ENCODE results near the gene FAM120C.

GRCh38 chrX:54182194-54182863, 725 bp downstream of the FAM120C start:
- no peak for TF ChIP-seq CTCF (conservative IDR thresholded peaks at IDR 0.05; ENCODE audit: low read depth in 2 of 2)
- no peak for TF ChIP-seq POLR2AphosphoS5 (IDR thresholded peaks at IDR 0.05; ENCODE audit: low read depth)
- TF ChIP-seq CREB1 (CRISPR knock-in tag; IDR thresholded peaks at IDR 0.05; ENCODE audit: low read depth): no peak
- TF ChIP-seq STAT1 (IDR thresholded peaks at IDR 0.05; ENCODE audit: unreplicated experiment): no peak
- no peak for TF ChIP-seq JUNB (IDR thresholded peaks at IDR 0.05; ENCODE audit: unreplicated experiment)
- TF ChIP-seq EZH2 (IDR thresholded peaks at IDR 0.05; ENCODE audit: low read depth, unreplicated experiment): no peak
- TF ChIP-seq EZH2phosphoT487 (IDR thresholded peaks at IDR 0.05; ENCODE audit: unreplicated experiment): no peak
- no peak for TF ChIP-seq ZNF331 (CRISPR knock-in tag; IDR thresholded peaks at IDR 0.05; ENCODE audit: low read depth)
